IPS DF 6.9 (cell line): Measurements from ENCODE around the gene PTGES3.
A peak's percentile ranks its signal among the peaks of the same experiment; 100 is the strongest.
"Not testable (repeated sequence)": the region's sequence is repeated elsewhere in the genome, so short reads cannot be mapped to it uniquely, and the experiment has no call there.

Experiments
- DNase-seq: peaks from one replicate; pipeline ENCODE4 v3.0.0-alpha.2; 2013; ENCODE audit warnings: low read depth, low spot score
- H3K27ac ChIP-seq: one replicate; pipeline ENCODE4 v1.5.1; 2013; ENCODE audit warnings: low read length, control low read depth
- H3K27me3 ChIP-seq: 2 replicates; pipeline ENCODE4 v1.6.1; 2013; ENCODE audit warnings: mild to moderate bottlenecking, low read length; ENCODE audit not compliant: control insufficient read depth, insufficient read depth
- H3K36me3 ChIP-seq: 2 replicates; pipeline ENCODE4 v1.6.1; 2013; ENCODE audit warnings: low read length; ENCODE audit not compliant: control insufficient read depth, insufficient read depth
- H3K4me1 ChIP-seq: 2 replicates; pipeline ENCODE4 v1.6.1; 2013; ENCODE audit warnings: low read length; ENCODE audit not compliant: control insufficient read depth, insufficient read depth
- H3K4me3 ChIP-seq: 2 replicates; pipeline ENCODE4 v1.5.1; 2013; ENCODE audit warnings: mild to moderate bottlenecking, low read length
- H3K9me3 ChIP-seq: 2 replicates; pipeline ENCODE4 v1.6.1; 2013; ENCODE audit warnings: low read length, inconsistent platforms; ENCODE audit not compliant: control insufficient read depth, insufficient read depth
- WGBS: extraction: QIAGEN DNeasy Blood & Tissue Kit; methylation state at CpG from one replicate; pipeline ENCODE4 v1.1.7; 2013; ENCODE audit warnings: mixed read lengths, missing lambda C conversion rate; ENCODE audit not compliant: insufficient read length, insufficient coverage; 5-methylcytosine and 5-hydroxymethylcytosine counted together

PTGES3 gene

DNA sequence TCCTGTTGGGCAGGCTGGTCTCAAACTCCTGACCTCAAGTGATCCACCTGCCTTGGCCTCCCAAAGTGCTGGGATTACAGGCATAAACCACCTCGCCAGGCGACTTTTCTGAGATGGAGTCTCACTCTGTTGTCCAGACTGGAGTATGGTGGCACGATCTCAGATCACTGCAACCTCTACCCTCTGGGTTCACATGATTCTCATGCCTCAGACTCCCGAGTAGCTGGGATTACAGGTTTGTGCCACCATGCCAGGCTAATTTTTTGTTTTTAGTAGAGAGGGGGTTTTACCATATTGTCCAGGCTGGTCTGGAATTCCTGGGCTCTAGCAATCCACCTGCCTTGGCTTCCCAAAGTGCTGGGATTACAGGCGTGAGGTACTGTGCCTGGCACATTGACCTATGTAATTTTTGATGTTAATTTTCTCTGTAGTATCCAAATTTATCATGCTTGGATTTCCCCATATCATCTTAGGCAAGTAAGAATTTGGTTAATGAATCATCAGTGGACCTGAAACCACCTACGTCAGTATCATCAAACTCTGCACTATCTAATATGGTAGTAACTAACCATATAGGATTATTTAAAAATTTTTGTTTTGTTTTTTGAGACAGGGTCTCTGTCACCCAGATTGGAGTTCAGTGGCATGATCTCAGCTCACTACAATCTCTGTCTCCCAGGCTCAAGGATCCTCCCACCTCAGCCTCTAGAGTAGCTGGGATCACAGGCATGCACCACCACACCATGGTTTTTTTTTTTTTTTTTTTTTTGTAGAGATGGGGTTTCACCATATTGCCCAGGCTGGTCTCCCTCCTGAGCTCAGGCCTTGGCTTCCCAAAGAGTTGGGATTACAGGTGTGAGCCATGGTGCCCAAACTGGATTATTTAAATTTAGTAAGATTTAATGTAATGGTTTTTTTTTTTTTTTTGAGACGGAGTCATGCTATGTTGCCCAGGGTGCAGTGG is 30.4 kb downstream of the PTGES3 start:
- H3K4me1 ChIP-seq: no peaks in the 10 kb centered on the region
- no peaks in the 10 kb centered on the region for H3K36me3 ChIP-seq
- H3K4me3 ChIP-seq: no peak overlapping the region
- no peak overlapping the region for H3K27ac ChIP-seq
- WGBS: no CpG with 5 or more reads among the region's 7 CpGs
- no peaks in the 10 kb centered on the region for H3K27me3 ChIP-seq
- no peaks in the 10 kb centered on the region; the same call in 1 of the 2 replicates for H3K9me3 ChIP-seq
- no peak for DNase-seq

DNA sequence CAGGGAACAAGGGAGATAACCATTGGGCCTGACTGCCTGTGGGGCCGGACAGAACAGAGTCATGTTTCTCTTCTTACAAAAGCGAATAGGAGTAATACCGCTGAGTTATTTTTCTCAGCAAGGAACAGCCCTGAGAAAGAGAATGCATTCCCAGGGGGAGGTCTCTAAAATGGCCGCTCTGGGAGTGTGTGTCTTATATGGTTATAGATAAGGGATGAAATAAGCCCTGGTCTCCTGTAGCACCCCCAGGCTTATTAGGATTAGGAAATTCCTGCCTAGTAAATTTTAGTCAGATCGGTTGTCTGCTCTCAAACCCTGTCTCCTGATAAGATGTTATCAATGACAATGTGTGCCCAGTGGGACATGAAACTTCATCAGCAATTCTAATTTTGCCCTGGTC is 34.3 kb downstream of the PTGES3 start:
- H3K9me3 ChIP-seq, H3K4me3 ChIP-seq, DNase-seq, H3K27ac ChIP-seq, H3K27me3 ChIP-seq, H3K4me1 ChIP-seq, H3K36me3 ChIP-seq: not testable (repeated sequence)
- WGBS: no CpG with 5 or more reads among the region's 5 CpGs

DNA sequence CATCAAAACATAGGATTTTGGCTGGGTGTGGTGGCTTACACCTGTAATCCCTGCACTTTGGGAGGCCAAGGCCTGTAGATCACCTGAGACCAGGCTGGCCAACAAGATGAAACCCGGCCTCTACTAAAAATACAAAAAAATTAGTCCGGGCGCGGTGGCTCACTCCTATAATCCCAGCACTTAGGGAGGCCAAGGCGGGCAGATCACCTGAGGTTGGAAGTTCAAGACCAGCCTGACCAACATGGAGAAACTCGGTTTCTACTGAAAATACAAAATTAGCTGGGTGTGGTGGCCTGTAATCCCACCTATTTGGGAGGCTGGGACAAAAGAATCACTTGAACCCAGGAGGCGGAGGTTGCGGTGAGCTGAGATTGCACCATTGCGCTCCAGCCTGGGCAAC is 40.1 kb downstream of the PTGES3 start:
- H3K4me1 ChIP-seq, DNase-seq, H3K4me3 ChIP-seq, H3K27ac ChIP-seq, H3K9me3 ChIP-seq, H3K27me3 ChIP-seq, H3K36me3 ChIP-seq: not testable (repeated sequence)
- WGBS: no CpG with 5 or more reads among the region's 9 CpGs

DNA sequence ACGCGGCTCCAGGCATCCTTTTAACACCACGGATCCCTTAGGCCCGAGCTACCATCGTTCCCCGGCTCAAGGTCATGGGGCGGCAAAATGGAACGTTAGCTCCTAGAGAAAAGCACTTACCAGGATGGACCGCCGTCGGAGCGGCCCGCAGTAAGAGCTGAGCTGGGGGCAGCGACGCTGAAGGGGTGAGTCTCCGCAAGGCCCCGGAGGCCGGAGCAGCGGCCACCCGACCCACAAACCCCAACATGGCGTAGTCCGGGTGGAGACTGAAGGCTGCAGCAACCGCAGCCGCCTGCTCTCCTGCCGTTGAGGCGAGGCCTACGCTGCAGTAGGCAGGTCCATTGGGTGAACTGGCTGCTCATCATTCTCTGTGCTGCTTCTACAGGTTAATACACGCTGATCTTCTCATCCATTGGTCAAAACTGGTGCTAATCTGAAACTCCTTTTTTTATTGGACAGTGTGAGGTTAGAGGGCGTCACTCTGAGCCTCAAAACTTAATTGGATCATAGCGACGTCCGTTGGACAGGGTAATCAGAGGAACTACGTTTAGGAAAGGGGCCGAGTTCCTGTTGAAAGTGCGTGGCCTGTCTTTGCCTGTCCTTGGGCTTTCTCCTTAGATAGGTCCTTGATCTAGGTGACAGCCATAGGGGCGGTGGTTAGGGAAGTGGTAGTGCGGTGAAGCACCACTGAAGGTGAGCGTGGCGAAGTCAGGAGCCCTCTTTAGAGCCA is 42.2 kb downstream of the PTGES3 start, which contains the start of gene ATP5F1B:
Gene ATP5F1B, minus strand, starts transcription at position 268 of the 730 bp plus-strand sequence. Its CDS starts 21 bp downstream, at position 247.
- peak; percentile 100 for DNase-seq
- H3K4me1 ChIP-seq: no peaks in the 10 kb centered on the region
- H3K9me3 ChIP-seq: no peaks in the 10 kb centered on the region
- H3K36me3 ChIP-seq: peaks cover 17% of the 10 kb centered on the region
- WGBS: no CpG with 5 or more reads among the region's 39 CpGs
- no peak within 1 kb of the TSS for H3K27ac ChIP-seq
- peak within 1 kb of the TSS; percentile 76 for H3K4me3 ChIP-seq
- H3K27me3 ChIP-seq: no peaks in the 10 kb centered on the region

- DNase-seq: no peak
- H3K4me3 ChIP-seq: peak overlapping the region; percentile 76
- H3K36me3 ChIP-seq: peaks cover 17% of the 10 kb centered on the region
- H3K4me1 ChIP-seq: no peaks in the 10 kb centered on the region
- H3K27ac ChIP-seq: no peak overlapping the region
- no CpG with 5 or more reads among the region's 29 CpGs for WGBS
- no peaks in the 10 kb centered on the region for H3K9me3 ChIP-seq
- H3K27me3 ChIP-seq: no peaks in the 10 kb centered on the region
Measured at GRCh38 chr12:56645201-56645716, 42.8 kb downstream of the PTGES3 start.

DNA sequence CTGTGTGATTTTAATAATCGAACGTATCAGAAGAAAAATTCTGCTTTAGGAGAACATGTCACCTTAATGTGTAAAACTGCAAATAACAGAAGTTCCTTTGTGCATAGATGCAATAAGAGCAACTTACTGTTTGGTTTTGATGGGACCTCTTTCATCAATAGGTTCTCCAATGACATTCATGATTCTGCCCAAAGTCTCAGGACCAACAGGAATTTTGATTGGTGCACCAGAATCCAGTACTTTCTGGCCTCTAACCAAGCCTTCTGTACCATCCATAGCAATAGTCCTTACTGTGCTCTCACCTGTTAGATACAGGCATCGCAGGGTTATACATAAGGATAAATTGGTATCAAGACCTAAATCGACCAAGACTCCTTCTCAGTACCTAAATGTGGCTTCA is 43.4 kb downstream of the PTGES3 start:
- Histone ChIP-seq H3K36me3 (peaks cover 20% of the 10 kb centered on the region), H3K9me3 (no peaks in the 10 kb centered on the region), H3K4me3 (peak overlapping the region; percentile 76; the same call in 1 of the 2 replicates), H3K27me3 (no peaks in the 10 kb centered on the region), H3K27ac (no peak overlapping the region), H3K4me1 (no peaks in the 10 kb centered on the region)
- DNase-seq: no peak
- no CpG with 5 or more reads among the region's 4 CpGs for WGBS

DNA sequence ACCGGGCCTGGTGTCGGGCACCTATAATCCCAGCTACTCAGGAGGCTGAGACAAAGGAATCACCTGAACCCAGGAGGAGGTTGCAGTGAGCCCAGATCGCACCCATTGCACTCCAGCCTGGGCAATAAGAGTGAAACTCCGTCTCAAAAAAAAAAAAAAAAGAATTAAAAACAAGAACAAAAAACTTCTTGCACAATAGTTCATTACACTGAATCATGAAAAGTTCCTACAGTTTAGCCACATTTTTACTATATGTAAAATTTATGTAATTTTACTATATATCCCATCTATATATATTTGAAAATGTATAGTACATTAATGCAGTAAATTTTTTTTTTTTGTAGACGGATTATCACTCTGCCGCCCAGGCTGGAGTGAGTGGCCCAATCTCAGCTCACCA is 46.9 kb downstream of the PTGES3 start:
- Histone ChIP-seq H3K4me3 (no peak overlapping the region), H3K4me1 (no peaks in the 10 kb centered on the region), H3K27me3 (no peaks in the 10 kb centered on the region), H3K9me3 (no peaks in the 10 kb centered on the region), H3K27ac (no peak overlapping the region), H3K36me3 (peaks cover 25% of the 10 kb centered on the region)
- no CpG with 5 or more reads among the region's 6 CpGs for WGBS
- DNase-seq: no peak

GRCh38 chr12:56637621-56638020 is 50.5 kb downstream of the PTGES3 start:
- Histone ChIP-seq H3K36me3 (peaks cover 17% of the 10 kb centered on the region), H3K27me3 (no peaks in the 10 kb centered on the region), H3K4me3 (no peak overlapping the region), H3K27ac (no peak overlapping the region), H3K9me3 (no peaks in the 10 kb centered on the region), H3K4me1 (peaks cover 3% of the 10 kb centered on the region)
- WGBS: no CpG with 5 or more reads among the region's 2 CpGs
- DNase-seq: no peak

DNA sequence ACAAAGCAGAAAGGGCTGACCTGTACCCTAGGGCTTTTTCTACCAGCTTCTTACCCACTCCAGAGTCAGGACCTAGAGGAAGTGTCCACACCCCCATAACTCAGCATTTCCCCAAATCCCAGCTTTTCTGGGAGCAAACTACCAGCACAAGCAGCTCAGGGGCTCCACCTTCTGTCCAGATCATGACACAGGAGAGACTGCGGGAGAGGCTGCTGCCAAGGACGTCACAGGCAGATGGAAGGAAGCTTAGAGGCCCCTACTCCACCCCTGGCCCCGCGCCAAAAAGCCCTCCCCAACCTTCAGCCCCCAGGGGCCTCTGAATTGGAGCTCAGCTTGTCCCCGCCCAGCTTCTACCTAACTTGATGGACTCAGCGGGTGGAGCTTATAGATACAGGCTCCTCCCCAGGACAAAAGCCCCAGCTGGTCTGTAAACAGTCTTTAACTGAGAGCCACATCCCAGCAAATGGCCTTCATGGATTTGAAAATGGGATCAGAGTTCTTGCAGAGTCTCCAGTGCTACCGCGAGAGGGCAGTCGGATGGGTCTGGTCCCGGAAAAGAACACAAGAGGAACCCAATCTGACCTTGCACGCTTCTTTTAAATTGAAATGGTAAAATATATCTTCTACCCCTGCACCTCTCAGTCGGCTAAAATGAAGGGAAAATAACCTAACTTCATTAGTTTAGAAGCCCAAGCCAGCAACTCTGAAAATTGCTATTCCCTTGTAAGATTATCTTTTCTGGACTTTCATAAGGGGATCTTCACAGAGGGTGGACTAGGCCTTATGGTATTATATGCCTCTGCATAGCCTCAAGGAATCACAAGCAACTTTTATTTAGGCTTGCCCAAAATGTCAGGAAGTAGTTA is 51.2 kb downstream of the PTGES3 start:
- no peaks in the 10 kb centered on the region for H3K27me3 ChIP-seq
- H3K27ac ChIP-seq: no peak overlapping the region
- peak; percentile 98 for DNase-seq
- H3K4me3 ChIP-seq: peak overlapping the region; percentile 4; the same call in 1 of the 2 replicates
- peaks cover 4% of the 10 kb centered on the region for H3K4me1 ChIP-seq
- no CpG with 5 or more reads among the region's 12 CpGs for WGBS
- H3K9me3 ChIP-seq: no peaks in the 10 kb centered on the region
- peaks cover 10% of the 10 kb centered on the region; the same call in 1 of the 2 replicates for H3K36me3 ChIP-seq
